HuH-7 (cell line): ENCODE data around the gene TAMALIN.
"Not testable (repeated sequence)": the region's sequence is repeated elsewhere in the genome, so short reads cannot be mapped to it uniquely, and the experiment has no call there.

Experiments
- DNase-seq: peaks from one replicate; pipeline ENCODE4 v3.0.0; 2011; ENCODE audit warnings: low spot score

The TAMALIN gene

GRCh38 chr12:52006726-52007157 is at the start of gene TAMALIN:
TSS of gene TAMALIN (plus strand) at chr12:52006946. CDS start at chr12:52007020, 74 bp downstream.
- peak; percentile 53 for DNase-seq

GRCh38 chr12:51958542-51958941 is 48.2 kb upstream of the TAMALIN start:
- DNase-seq = no peak

- no peak for DNase-seq
Measured at GRCh38 chr12:51959211-51959610, 47.5 kb upstream of the TAMALIN start.

GRCh38 chr12:51959921-51960320 is 46.8 kb upstream of the TAMALIN start:
- no peak for DNase-seq

GRCh38 chr12:51960488-51960887 is 46.3 kb upstream of the TAMALIN start:
- DNase-seq = no peak

GRCh38 chr12:51960890-51961289 is 45.9 kb upstream of the TAMALIN start:
- no peak for DNase-seq

GRCh38 chr12:51961834-51962233 is 44.9 kb upstream of the TAMALIN start:
- peak; percentile 37 for DNase-seq

- DNase-seq = no peak
Measured at GRCh38 chr12:51962737-51963136, 44.0 kb upstream of the TAMALIN start.

GRCh38 chr12:51963477-51963876 is 43.3 kb upstream of the TAMALIN start:
- no peak for DNase-seq

GRCh38 chr12:51969643-51970042 is 37.1 kb upstream of the TAMALIN start:
- DNase-seq = no peak

- peak; percentile 68 for DNase-seq
Measured at GRCh38 chr12:51970904-51971646, 35.7 kb upstream of the TAMALIN start.

- DNase-seq = no peak
Measured at GRCh38 chr12:51971679-51972421, 34.9 kb upstream of the TAMALIN start.

GRCh38 chr12:51972422-51972812 is 34.3 kb upstream of the TAMALIN start:
- DNase-seq = no peak

- no peak for DNase-seq
Measured at GRCh38 chr12:51972849-51973273, 33.9 kb upstream of the TAMALIN start.

GRCh38 chr12:51973560-51973959 is 33.2 kb upstream of the TAMALIN start:
- no peak for DNase-seq

GRCh38 chr12:51974646-51975045 is 32.1 kb upstream of the TAMALIN start:
- no peak for DNase-seq

GRCh38 chr12:51975196-51975595 is 31.6 kb upstream of the TAMALIN start:
- DNase-seq = no peak

GRCh38 chr12:51976376-51977160 is 30.2 kb upstream of the TAMALIN start:
- DNase-seq = peak; percentile 69

- DNase-seq = no peak
Measured at GRCh38 chr12:51977320-51977753, 29.4 kb upstream of the TAMALIN start.

- DNase-seq = not testable (repeated sequence)
Measured at GRCh38 chr12:51979306-51979705, 27.4 kb upstream of the TAMALIN start.

- DNase-seq = peak; percentile 74
Measured at GRCh38 chr12:51980051-51980808, 26.5 kb upstream of the TAMALIN start.

GRCh38 chr12:51980809-51981127 is 26.0 kb upstream of the TAMALIN start:
- DNase-seq = no peak
